HG03066 (cell line): ENCODE measurements around the gene BCAR1.
"Not testable (repeated sequence)": the region's sequence is repeated elsewhere in the genome, so short reads cannot be mapped to it uniquely, and the experiment has no call there.

Experiments
- ATAC-seq: cut with Tn5 transposase; IDR thresholded peaks from one replicate; pipeline ENCODE4 v1.9.1; 2021; ENCODE audit warnings: low read depth; ENCODE audit not compliant: unreplicated experiment

BCAR1 gene

DNA sequence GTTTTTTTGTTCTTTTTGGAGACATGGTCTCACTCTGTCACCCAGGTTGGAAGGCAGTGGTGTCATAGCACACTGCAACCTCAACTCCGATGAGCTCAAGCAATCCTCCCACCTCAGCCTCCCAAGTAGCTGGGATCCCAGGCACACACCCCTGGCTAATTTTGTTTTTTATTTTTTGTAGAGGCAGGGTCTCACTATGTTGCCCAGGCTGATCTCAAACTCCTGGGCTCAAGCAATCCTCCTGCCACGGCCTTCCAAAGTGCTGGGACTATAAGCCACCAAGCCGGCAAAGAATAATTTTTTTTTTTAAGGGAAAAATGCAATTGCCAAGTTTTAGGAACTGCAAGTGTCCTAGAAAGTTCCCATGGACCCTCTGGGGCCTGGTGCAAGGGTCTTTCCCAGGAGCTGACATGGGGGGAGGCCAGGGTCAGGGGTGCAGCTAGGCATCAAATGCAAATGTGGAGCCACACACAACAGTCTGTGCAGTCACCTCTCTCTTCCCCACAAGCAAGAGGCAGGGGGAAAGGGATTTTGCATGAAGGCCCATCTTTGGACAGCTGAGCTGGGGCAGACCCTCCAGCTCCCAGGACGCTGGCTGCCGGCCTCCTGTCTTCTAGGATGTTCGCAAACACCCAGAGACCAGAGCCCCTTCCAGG lies 20.1 kb upstream of the BCAR1 start:
- no peak for ATAC-seq

DNA sequence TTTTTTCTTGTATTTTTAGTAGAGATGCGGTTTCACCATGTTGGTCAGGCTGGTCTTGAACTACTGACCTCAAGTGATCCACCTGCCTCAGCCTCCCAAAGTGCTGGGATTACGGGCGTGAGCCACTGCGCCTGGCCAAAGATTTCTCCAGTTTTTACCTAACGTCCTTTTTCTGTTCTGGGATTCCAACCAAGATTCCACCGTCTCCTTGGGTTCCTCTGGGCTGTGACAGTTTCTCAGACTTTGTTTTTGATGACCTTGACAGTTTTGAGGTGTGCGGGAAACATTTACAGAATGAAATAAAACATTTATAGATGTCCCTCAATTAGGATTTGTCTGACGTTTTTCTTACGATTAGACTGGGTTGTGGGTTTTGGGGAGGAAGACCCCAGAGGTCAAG lies 17.9 kb upstream of the BCAR1 start:
- not testable (repeated sequence) for ATAC-seq

- no peak for ATAC-seq
Observed at GRCh38 chr16:75267631-75268264, 16.3 kb upstream of the BCAR1 start.

- ATAC-seq = no peak
Observed at GRCh38 chr16:75266738-75267630, 15.6 kb upstream of the BCAR1 start.

DNA sequence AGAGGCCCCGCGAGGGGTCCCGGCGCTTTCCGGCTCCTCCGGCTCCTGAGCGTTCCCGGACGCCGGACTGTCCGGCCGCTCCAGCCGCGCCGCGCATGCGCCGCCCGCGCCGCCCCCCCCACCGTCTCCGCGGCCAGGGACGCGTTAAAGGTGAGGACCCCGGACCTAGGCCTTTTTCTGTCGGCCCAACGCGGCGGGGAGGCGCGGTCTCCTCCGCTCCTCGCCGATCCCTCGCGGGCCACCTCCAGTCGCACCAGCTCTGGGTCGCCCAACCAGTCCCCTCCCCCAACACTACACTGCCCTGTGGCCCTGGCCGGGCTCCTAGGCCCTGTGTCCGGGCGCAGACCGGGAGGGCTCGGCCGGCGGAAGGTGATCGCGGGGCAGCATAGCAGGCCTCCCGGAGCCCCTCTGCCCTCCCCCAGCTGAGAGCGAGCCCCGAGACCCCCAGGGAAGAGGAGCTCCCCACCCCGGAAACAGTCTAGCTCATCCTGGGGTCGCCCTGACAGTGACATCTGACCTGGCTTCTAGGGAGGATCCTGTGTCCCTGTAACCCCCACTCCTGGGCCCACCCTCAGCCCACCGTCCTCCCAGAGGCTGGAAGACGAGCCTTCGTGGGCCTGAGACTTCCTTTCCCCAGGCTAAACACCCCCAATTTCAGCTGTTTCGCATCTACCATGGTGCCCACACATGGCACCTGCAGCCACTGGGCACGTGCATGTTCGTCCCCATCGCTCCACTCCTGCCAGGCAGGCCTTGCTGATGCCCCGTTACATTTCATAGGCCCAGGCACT lies 14.7 kb upstream of the BCAR1 start:
- ATAC-seq = peak; percentile 61

DNA sequence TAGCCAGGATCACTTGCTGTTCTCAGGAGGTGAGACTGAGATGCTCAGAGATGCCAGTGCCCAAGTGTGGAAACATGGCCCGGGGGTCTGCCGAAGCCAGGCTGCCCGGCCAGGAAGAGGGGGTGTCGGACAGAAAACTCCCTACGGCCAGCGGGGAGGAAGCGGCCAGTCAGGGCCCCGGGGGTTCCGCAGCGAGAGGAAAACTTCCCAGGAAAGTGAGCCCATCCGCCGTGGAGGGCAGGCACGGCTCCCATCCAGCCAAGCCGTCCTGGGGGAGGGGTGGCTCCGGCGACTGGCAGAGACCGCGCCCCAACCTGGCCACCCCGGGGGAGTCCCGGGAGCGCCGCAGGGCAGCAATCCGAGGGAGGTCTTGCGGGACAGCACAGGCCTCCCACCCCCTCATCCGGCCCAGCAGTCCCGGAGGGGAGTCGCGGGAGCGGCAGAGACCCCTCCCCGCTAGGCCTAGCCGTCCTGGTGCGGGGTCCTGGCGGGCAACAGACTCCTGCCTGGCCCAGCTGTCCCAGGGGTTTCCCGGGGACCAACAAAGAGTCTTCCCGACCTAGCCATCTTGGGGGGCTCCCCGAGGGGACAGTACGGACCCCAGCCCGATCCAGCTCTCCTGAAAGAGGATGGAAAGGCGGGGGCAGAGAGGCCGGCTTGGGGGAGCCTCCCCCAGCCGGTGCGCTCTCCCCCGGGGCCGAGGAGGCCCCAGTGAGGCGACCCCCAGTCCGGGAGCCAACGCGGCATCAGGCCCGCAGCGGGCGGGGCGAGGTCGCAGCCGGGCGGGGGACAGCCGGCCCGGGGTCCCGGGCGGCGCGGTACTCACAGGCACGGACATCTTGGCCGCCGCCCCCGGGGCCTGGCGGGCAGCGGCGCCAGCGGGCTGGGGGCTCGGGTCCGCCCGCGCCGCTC lies 13.8 kb upstream of the BCAR1 start:
- ATAC-seq = peak; percentile 10

DNA sequence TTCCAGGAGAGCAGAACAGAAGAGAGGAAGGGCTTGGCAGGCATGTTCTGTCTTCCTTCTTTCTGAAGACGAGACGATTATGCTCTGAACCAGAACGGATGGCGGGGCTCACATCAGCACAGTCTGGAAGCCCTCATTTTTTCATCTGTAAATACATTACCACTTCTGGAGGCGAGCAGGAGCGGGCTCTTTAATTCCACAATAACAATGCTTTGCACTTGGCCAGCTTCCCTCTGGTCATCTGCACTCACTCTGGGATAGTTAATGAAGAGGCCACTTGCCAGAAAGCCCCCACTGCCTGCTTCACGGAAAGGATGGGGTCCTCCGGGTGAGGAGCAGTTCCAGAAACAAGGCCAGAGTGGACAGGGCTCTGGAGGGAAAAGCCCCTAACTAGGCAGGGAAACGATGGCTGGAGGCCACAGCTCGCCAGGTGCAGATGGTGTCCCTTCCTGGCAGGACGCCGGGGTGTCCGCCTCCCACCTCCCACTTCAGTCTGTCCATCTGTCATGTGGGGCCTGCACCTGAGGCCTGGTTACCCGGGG lies 13.1 kb upstream of the BCAR1 start:
- ATAC-seq = no peak

GRCh38 chr16:75263963-75264445 lies 12.6 kb upstream of the BCAR1 start:
- no peak for ATAC-seq

GRCh38 chr16:75263291-75263962 lies 12.0 kb upstream of the BCAR1 start:
- no peak for ATAC-seq

GRCh38 chr16:75262800-75263127 lies 11.3 kb upstream of the BCAR1 start:
- no peak for ATAC-seq

DNA sequence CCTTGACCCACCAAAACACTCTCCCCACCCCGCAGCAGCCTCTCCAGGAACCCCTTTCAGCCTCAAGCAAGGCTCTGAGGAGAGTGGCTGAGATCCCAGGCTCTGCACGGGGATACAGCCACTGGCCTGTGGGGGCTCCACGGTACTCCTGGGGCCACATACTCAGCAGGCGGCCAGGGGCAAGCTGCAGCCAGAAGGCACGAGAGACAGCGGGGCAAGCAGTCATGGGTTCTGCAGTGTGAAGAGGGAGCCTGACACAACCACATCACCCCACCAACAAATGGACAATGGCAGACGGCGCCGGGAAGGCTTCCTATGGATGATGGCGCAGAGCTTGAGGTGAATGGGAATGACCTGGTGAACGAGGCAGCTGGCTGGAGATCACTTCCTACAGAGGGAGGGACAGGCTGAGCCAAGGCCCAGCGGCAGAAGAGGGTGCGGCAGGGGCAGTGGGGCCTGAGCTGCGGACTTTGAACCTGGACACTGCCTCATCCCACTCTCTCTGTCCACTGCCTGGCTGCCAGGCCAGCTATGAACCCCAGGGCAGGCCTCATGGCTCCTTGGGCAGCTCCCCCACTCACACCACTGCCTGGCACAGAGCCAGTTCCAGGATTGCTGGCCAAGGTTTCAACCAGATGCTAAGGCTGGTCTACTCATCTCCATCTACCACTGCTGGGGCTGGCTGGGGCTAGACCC lies 10.8 kb upstream of the BCAR1 start:
- ATAC-seq = no peak

DNA sequence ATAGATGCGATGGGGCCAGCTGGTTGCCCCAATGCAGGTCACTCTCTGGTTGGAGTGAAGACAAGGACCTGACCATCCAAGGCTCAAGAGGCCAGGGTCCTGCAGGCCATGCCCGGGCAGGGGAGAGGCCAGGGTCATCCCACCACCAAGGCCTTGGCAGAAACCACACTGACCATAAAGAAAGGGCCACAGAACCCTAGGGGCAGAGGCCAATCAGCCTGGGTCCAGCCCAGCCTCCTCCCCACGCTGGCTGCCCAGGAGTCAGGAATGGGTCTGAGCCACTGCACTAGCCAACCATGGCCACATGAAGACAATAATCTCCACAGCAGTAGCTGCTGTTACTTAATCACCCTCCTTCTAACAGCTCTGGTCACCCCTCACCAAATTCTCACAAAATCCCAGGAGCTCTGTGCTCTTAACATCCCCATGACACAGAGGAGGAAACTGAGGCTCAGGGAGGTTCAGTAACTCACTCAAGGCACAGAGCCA lies 10.2 kb upstream of the BCAR1 start:
- no peak for ATAC-seq

DNA sequence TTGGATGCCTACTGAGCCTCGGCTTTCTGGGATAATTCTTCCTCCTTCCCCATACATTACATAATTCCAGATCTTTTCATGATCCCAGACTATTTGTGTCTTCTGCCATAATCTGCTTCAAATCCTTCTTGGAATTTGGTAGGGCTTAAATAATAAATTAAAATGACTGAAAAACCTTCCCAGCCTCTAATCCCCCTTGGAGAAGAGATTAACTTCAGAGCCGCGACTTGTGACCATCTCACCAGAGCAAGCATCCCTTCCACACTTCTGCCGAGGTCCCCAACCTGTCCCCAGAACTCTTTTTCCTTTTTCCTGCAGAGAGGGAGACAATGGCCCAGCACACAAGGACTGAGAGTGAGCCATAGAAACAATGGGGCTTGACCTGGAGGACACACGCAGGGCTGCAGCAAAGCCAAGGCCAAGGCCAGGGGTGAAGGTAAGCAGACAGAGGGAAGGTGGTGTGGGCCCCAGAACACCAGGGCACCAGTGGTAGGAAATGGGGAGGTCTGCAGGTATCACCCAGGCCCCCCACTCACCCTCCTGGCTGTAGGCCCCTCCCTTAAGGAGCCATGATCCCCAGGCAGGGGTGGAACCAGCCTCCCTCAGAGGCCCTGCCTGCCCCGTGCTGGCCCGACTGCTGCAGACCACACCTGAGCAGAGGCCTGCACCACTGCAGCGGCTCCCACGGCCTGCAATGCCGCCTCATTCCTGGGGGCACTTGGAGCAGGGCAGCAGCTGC lies 9.6 kb upstream of the BCAR1 start:
- ATAC-seq = no peak

DNA sequence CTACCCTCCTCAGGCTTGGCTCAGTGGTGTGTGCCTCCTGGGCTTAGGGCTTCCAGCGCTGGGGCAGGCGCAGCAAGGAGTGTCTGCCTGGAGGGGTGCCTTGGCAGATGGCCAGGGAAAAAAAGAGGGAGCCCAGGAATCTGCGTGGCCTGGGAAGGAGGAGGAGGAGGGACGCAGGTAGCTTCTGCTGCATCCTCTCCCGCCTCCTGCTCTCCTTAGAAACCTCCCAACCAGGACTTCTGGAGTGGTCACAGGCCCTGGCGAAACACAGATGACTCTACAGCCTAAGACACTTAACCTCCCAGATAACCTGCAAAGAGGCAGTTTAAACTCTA lies 7.3 kb upstream of the BCAR1 start:
- no peak for ATAC-seq

GRCh38 chr16:75257886-75258806 lies 6.7 kb upstream of the BCAR1 start:
- ATAC-seq = no peak

DNA sequence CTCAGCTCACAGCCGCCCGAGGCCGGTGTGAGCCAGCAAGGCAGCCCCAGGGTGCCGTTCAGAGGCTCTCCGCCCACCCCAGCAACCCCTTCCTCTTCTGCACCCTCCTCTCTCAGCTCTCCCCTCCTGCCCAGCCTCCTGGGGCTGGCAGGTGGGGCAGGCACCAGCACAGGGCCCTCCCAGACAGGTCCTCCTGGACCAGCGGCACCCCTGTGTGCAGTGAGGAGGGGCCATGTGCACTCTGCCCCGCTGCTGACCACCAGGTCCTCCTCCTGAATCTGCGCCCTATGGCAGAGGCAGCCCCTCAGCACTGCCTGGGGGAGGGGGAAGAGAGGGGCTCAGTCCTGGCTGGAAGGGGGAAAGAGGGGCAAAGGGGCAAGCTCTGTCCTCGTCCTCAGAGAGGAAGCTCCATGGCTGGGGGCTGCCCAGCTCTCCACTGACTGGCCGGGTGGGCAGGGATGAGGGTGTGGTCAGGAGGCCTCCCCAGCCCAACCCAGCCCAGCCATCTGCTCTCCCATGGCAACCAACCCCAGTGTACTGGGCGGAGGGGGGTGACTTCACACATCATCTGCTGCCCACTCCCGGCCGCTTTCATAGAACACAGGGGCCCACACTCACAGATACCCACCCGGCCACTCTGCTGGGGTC lies 5.4 kb upstream of the BCAR1 start:
- ATAC-seq = no peak
